ENCODE data around the gene SCN5A. TPM values are rescaled to one million over a fixed set of nuclear protein-coding genes. Genes with fewer than 3 reads are reported as not detected.

Gene SCN5A
- polyA plus RNA-seq, 1 experiment = 0.63 TPM

DNA sequence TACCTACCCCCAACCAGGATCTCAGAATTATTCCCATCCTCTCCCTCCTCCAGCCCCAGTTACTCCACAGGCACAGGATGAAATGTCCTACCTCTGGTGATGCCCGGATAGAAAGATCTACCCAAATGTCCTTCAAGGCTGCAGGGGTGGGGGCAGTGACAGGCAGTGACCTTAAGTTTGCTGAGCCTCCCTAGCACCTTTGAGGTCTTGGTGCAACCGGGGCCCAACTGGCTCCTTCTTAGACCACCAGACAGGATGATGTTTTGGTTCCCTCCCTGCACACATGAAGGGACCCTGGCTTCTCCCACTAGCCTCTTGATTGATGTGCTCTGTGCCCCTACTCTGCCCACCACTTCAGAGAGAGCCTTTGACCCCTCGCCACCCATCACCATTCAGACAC lies 117.0 kb downstream of the SCN5A start:
- ChIA-PET POLR2A (no interaction called here), CTCF (interaction anchor here (2.9 kb wide), 1 partner anchor 11 kb away, joined by 19 read pairs; no protein-coding TSS in a partner anchor)
- Histone ChIP-seq H3K27ac (ENCODE audit: low read depth, low read length) (no peak overlapping the region), H3K4me3 (ENCODE audit: low read depth, low read length) (no peak overlapping the region), H3K27me3 (ENCODE audit: control insufficient read depth, insufficient read depth, low read length) (no peaks in the 10 kb centered on the region), H3K9me3 (ENCODE audit: control insufficient read depth, insufficient read depth, low read length) (no peaks in the 10 kb centered on the region)
- TF ChIP-seq, protein P1, sequence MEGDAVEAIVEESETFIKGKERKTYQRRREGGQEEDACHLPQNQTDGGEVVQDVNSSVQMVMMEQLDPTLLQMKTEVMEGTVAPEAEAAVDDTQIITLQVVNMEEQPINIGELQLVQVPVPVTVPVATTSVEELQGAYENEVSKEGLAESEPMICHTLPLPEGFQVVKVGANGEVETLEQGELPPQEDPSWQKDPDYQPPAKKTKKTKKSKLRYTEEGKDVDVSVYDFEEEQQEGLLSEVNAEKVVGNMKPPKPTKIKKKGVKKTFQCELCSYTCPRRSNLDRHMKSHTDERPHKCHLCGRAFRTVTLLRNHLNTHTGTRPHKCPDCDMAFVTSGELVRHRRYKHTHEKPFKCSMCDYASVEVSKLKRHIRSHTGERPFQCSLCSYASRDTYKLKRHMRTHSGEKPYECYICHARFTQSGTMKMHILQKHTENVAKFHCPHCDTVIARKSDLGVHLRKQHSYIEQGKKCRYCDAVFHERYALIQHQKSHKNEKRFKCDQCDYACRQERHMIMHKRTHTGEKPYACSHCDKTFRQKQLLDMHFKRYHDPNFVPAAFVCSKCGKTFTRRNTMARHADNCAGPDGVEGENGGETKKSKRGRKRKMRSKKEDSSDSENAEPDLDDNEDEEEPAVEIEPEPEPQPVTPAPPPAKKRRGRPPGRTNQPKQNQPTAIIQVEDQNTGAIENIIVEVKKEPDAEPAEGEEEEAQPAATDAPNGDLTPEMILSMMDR (IDR thresholded peaks at IDR 0.05; ENCODE audit: low read depth, low read length) = no peak
- no peak for DNase-seq (ENCODE audit: low read depth, low spot score)

DNA sequence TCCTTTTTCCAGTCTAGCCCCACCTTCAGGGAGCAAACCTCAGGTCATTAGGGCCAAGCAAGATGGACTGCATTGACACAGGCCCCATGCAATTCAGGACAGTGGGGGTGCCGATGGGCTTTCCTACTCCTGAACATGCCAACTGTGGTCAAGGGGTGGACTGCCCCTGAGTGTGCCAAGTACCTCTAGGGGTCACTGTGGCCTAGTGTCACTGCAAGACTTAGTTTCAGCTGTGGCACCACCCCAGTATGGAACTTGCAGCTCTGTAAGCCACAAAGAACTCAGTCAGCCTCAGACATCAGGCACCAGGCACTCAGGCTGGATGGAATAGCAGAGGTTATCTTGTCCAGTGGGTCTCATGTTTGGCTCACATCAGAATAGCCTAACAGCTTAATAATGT lies 121.0 kb downstream of the SCN5A start:
- Histone ChIP-seq H3K9me3 (ENCODE audit: control insufficient read depth, insufficient read depth, low read length) (no peaks in the 10 kb centered on the region), H3K27ac (ENCODE audit: low read depth, low read length) (no peak overlapping the region), H3K4me3 (ENCODE audit: low read depth, low read length) (no peak overlapping the region), H3K27me3 (ENCODE audit: control insufficient read depth, insufficient read depth, low read length) (no peaks in the 10 kb centered on the region)
- TF ChIP-seq, protein P1 (IDR thresholded peaks at IDR 0.05; ENCODE audit: low read depth, low read length) = no peak
- no peak for DNase-seq (ENCODE audit: low read depth, low spot score)
- POLR2A ChIA-PET = no interaction called here
- CTCF ChIA-PET = interaction anchor here (0.7 kb wide), 1 partner anchor 313 kb away, joined by 3 read pairs; no protein-coding TSS in a partner anchor

DNA sequence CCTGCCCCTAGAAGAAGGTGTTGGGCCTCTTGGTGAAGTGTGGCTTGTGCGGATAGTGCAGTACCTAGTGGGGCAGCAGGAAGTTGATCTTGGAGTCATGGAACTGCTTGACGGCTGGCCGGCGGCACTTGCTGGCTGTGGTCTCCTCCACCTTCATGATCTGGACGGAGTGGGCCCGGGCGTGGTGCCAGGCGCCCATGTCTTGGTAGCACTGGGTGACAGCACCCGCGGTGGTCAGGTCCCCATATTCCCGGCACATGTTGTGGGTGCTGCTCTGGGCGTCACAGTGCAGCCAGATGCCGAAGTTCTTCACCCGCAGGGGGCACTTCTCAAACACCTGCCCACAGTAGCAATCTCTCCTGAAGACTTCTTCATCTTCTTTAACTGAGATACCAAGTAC lies 122.7 kb downstream of the SCN5A start:
- H3K9me3 ChIP-seq (ENCODE audit: control insufficient read depth, insufficient read depth, low read length) = no peaks in the 10 kb centered on the region
- no peak overlapping the region for H3K27ac ChIP-seq (ENCODE audit: low read depth, low read length)
- CTCF ChIA-PET = interaction anchor here (1.0 kb wide), 2 partner anchors 125 to 473 kb away, joined by 3 read pairs; no protein-coding TSS in a partner anchor
- DNase-seq (ENCODE audit: low read depth, low spot score) = no peak
- TF ChIP-seq, protein P1 (IDR thresholded peaks at IDR 0.05; ENCODE audit: low read depth, low read length) = no peak
- H3K4me3 ChIP-seq (ENCODE audit: low read depth, low read length) = no peak overlapping the region
- POLR2A ChIA-PET = no interaction called here
- no peaks in the 10 kb centered on the region for H3K27me3 ChIP-seq (ENCODE audit: control insufficient read depth, insufficient read depth, low read length)

DNA sequence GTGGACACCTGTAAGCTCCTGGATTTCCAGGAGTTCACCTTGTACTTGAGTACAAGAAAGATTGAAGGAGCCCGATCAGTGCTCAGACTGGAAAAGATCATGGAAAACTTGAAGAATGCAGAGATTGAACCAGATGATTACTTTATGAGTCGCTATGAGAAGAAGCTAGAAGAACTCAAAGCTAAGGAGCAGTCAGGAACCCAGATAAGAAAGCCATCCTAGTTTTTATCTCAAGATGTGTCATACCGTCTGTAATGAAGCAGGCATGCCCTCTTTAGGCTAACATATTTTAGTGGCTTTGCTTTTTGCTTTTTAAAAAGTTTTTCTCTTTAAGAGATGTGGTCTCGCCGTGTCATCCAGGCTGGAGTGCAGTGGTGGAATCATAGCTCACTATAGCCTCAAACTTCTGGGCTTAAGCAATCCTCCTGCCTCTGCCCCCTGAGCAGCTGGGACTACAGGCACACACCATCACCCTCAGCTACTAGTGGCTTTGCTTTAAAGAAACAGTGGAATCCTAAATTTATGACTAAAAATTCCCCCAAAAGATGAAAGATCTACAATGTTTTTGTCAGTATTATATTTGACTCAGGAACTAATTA lies 125.2 kb downstream of the SCN5A start:
- TF ChIP-seq, protein P1 (IDR thresholded peaks at IDR 0.05; ENCODE audit: low read depth, low read length) = no peak
- no peak overlapping the region for H3K4me3 ChIP-seq (ENCODE audit: low read depth, low read length)
- DNase-seq (ENCODE audit: low read depth, low spot score) = no peak
- H3K27me3 ChIP-seq (ENCODE audit: control insufficient read depth, insufficient read depth, low read length) = no peaks in the 10 kb centered on the region
- no peak overlapping the region for H3K27ac ChIP-seq (ENCODE audit: low read depth, low read length)
- CTCF ChIA-PET = interaction anchor here (0.9 to 11.6 kb wide), 8 partner anchors 15 to 506 kb away, joined by 3 to 263 read pairs (median 93); partner anchors contain the start of gene EXOG
- H3K9me3 ChIP-seq (ENCODE audit: control insufficient read depth, insufficient read depth, low read length) = no peaks in the 10 kb centered on the region
- POLR2A ChIA-PET = no interaction called here

DNA sequence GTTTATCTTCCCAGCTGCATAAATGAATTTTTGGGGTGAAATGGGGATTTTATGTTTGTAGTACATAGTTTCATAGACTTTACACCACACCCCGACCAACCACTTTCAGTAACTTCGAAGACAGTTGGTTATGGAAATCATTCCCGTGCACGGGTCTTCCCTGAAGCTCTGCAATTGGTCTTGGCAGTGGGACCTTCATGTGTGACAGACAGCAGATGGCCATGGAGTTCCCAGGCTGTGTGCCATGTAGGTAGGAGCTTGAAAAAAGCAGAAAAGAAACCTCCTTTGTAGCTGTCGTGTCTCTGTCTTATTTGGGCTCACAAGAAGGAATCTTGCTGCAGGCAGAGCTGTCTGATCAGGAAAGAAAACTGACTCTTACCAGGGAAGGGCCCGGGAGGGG lies 127.5 kb downstream of the SCN5A start:
- no peak overlapping the region for H3K27ac ChIP-seq (ENCODE audit: low read depth, low read length)
- POLR2A ChIA-PET = interaction anchor here (0.9 kb wide), 1 partner anchor 18 kb away, joined by 3 read pairs; no protein-coding TSS in a partner anchor
- no peak overlapping the region for H3K4me3 ChIP-seq (ENCODE audit: low read depth, low read length)
- no peaks in the 10 kb centered on the region for H3K9me3 ChIP-seq (ENCODE audit: control insufficient read depth, insufficient read depth, low read length)
- no peak for DNase-seq (ENCODE audit: low read depth, low spot score)
- CTCF ChIA-PET = interaction anchor here (0.9 to 11.6 kb wide), 45 partner anchors 8 to 510 kb away, joined by 3 to 263 read pairs (median 6); partner anchors contain the start of genes EXOG and OXSR1
- TF ChIP-seq, protein P1 (IDR thresholded peaks at IDR 0.05; ENCODE audit: low read depth, low read length) = no peak
- no peaks in the 10 kb centered on the region for H3K27me3 ChIP-seq (ENCODE audit: control insufficient read depth, insufficient read depth, low read length)

All from AG04450 (cell line).